H1 (cell line): ENCODE data around the gene PMFBP1. TPM values are rescaled to one million over a fixed set of nuclear protein-coding genes. Genes with fewer than 3 reads are reported as not detected.

Experiments used
- CTCF ChIA-PET: fragments of 300-600 bp; sonication (Branson Sonifier 250); formaldehyde crosslinking; loops from one replicate; lab custom pipeline; 2021; ENCODE audit not compliant: partially characterized antibody; lab: Charles Lee
- POLR2A ChIA-PET: fragments of 300-600 bp; sonication (Branson Sonifier 250); formaldehyde crosslinking; loops from one replicate; lab custom pipeline; 2021; ENCODE audit warnings: inconsistent platforms; ENCODE audit not compliant: partially characterized antibody; lab: Charles Lee
- DNase-seq, 2 experiments: peaks; one replicate each; pipeline versions ENCODE4 v3.0.0 to v3.0.0-alpha.2; 2010 to 2022; ENCODE audit warnings: low spot score in 2 of 2, low read depth in 1 of 2, mixed read lengths in 1 of 2
- FAIRE-seq: peaks from 2 replicates; lab custom pipeline; 2011; peaks lifted over from hg19 to GRCh38; lab: Jason Lieb, UNC
- H2AFZ ChIP-seq: 2 replicates; pipeline ENCODE4 v1.8.1; 2012; ENCODE audit warnings: low read length, inconsistent platforms
- H2AK5ac ChIP-seq: 2 replicates; pipeline ENCODE4 v1.6.1; 2013; ENCODE audit warnings: low read depth, low read length
- H2BK120ac ChIP-seq: replicated peaks from 2 replicates; pipeline ENCODE3; 2013; ENCODE audit warnings: low read depth, low read length, inconsistent platforms
- H2BK12ac ChIP-seq: 2 replicates; pipeline ENCODE4 v1.6.1; 2013; ENCODE audit warnings: low read depth, low read length
- H2BK15ac ChIP-seq: 2 replicates; pipeline ENCODE4 v1.6.1; 2013; ENCODE audit warnings: low read length
- H2BK20ac ChIP-seq: 2 replicates; pipeline ENCODE4 v1.6.1; 2013; ENCODE audit warnings: low read length
- H2BK5ac ChIP-seq: 2 replicates; pipeline ENCODE4 v1.6.1; 2013; ENCODE audit warnings: low read depth, low read length
- H3K14ac ChIP-seq: 2 replicates; pipeline ENCODE4 v1.6.1; 2013; ENCODE audit warnings: inconsistent platforms; ENCODE audit not compliant: insufficient read length
- H3K18ac ChIP-seq: 2 replicates; pipeline ENCODE4 v1.6.1; 2013; ENCODE audit warnings: low read length; ENCODE audit errors: extremely low read depth
- H3K23ac ChIP-seq: 2 replicates; pipeline ENCODE4 v1.6.1; 2013; ENCODE audit warnings: inconsistent platforms; ENCODE audit not compliant: insufficient read length
- H3K23me2 ChIP-seq: 2 replicates; pipeline ENCODE4 v1.6.1; 2013; ENCODE audit warnings: low read depth, low read length
- H3K27ac ChIP-seq: 2 replicates; pipeline ENCODE4 v1.6.1; 2011; ENCODE audit warnings: low read depth, low read length, inconsistent platforms
- H3K27me3 ChIP-seq, 4 experiments: replicated peaks in 1 of 4; 1 replicate in 1 of 4; 2 replicates in 3 of 4; pipeline versions ENCODE4 v1.6.1 to v1.8.1; 2011 to 2013; ENCODE audit warnings: low read length in 3 of 4, mild to moderate bottlenecking in 3 of 4, inconsistent platforms in 2 of 4, mixed read lengths in 2 of 4, moderate library complexity in 1 of 4; ENCODE audit not compliant: control insufficient read depth in 3 of 4, insufficient read depth in 3 of 4; ENCODE audit errors: extremely low read depth in 1 of 4
- H3K36me3 ChIP-seq, 4 experiments: 2 replicates each; pipeline versions ENCODE4 v1.6.1 to v1.8.1; 2011 to 2013; ENCODE audit warnings: mild to moderate bottlenecking in 4 of 4, low read length in 3 of 4, moderate library complexity in 2 of 4, control low read depth in 1 of 4, inconsistent platforms in 1 of 4; ENCODE audit not compliant: insufficient read depth in 4 of 4, control insufficient read depth in 2 of 4
- H3K4ac ChIP-seq: replicated peaks from 2 replicates; pipeline ENCODE3; 2013; ENCODE audit warnings: low read length, low read depth, mixed read lengths, inconsistent platforms; ENCODE audit not compliant: insufficient read length
- H3K4me1 ChIP-seq, 4 experiments: replicated peaks in 1 of 4; 1 replicate in 1 of 4; 2 replicates in 3 of 4; pipeline versions ENCODE4 v1.6.1 to v1.8.1; 2011 to 2013; ENCODE audit warnings: low read length in 3 of 4, inconsistent platforms in 2 of 4, mixed read lengths in 1 of 4; ENCODE audit not compliant: insufficient read depth in 4 of 4, control insufficient read depth in 3 of 4
- H3K4me2 ChIP-seq, 2 experiments: 2 replicates each; pipeline versions ENCODE4 v1.6.1 to v1.8.1; 2011 to 2013; ENCODE audit warnings: low read depth in 2 of 2, low read length in 2 of 2, control low read depth in 1 of 2, inconsistent platforms in 1 of 2, mild to moderate bottlenecking in 1 of 2; ENCODE audit not compliant: insufficient read depth in 1 of 2
- H3K4me3 ChIP-seq, 4 experiments: fragments of 200-600, 300-600 bp in 1 of 4; sonication (generic), shearing (Covaris generic), sonication (Bioruptor Twin) in 1 of 4; 2 replicates each; pipeline versions ENCODE4 v1.5.1 to v1.8.1; 2011 to 2016; ENCODE audit warnings: low read length in 4 of 4, low read depth in 3 of 4, control low read depth in 2 of 4, inconsistent platforms in 2 of 4, mild to moderate bottlenecking in 2 of 4, mixed read lengths in 1 of 4, moderate library complexity in 1 of 4; ENCODE audit not compliant: insufficient read depth in 2 of 4; ENCODE audit errors: extremely low read depth in 1 of 4
- H3K56ac ChIP-seq: replicated peaks from 2 replicates; pipeline ENCODE3; 2013; ENCODE audit warnings: low read depth, mild to moderate bottlenecking, mixed read lengths, low read length, inconsistent platforms; ENCODE audit not compliant: insufficient read length
- H3K79me1 ChIP-seq: 2 replicates; pipeline ENCODE4 v1.6.1; 2013; ENCODE audit warnings: low read depth, low read length, control low read depth
- H3K79me2 ChIP-seq, 2 experiments: 2 replicates each; pipeline versions ENCODE4 v1.6.1 to v1.8.1; 2012 to 2013; ENCODE audit warnings: low read length in 2 of 2, mild to moderate bottlenecking in 2 of 2, inconsistent platforms in 1 of 2; ENCODE audit not compliant: insufficient read depth in 2 of 2, control insufficient read depth in 1 of 2
- H3K9ac ChIP-seq, 4 experiments: replicated peaks in 1 of 4; 1 replicate in 1 of 4; 2 replicates in 3 of 4; pipeline versions ENCODE4 v1.6.1 to v1.8.1; 2011 to 2013; ENCODE audit warnings: low read depth in 3 of 4, low read length in 3 of 4, control low read depth in 2 of 4, mild to moderate bottlenecking in 2 of 4, moderate library complexity in 2 of 4, inconsistent platforms in 1 of 4; ENCODE audit errors: extremely low read depth in 1 of 4
- H3K9me3 ChIP-seq, 2 experiments: 2 replicates each; pipeline versions ENCODE4 v1.6.1 to v1.8.1; 2012 to 2013; ENCODE audit warnings: mild to moderate bottlenecking in 2 of 2, moderate library complexity in 2 of 2, control low read depth in 1 of 2, inconsistent platforms in 1 of 2, low read depth in 1 of 2, low read length in 1 of 2, mixed read lengths in 1 of 2; ENCODE audit not compliant: insufficient read depth in 2 of 2
- H4K20me1 ChIP-seq, 2 experiments: replicated peaks in 1 of 2; 2 replicates each; pipeline versions ENCODE3 to v1.8.1; 2011 to 2013; ENCODE audit warnings: inconsistent platforms in 2 of 2, low read length in 2 of 2, mild to moderate bottlenecking in 1 of 2; ENCODE audit not compliant: insufficient read depth in 2 of 2, control insufficient read depth in 1 of 2
- H4K5ac ChIP-seq: 2 replicates; pipeline ENCODE4 v1.6.1; 2013; ENCODE audit warnings: low read length, low read depth, mixed read lengths, inconsistent platforms; ENCODE audit not compliant: insufficient read length
- H4K8ac ChIP-seq: 2 replicates; pipeline ENCODE4 v1.8.0; 2013; ENCODE audit warnings: mild to moderate bottlenecking, moderate library complexity, low read length, inconsistent platforms; ENCODE audit not compliant: insufficient read depth; ENCODE audit errors: extremely low read depth
- H4K91ac ChIP-seq: replicated peaks from 2 replicates; pipeline ENCODE3; 2013; ENCODE audit warnings: low read length, mixed read lengths, inconsistent platforms; ENCODE audit not compliant: insufficient read length
- BCL11A ChIP-seq, 2 experiments: IDR thresholded peaks; one replicate each; pipeline ENCODE4 v1.6.1; 2011; ENCODE audit warnings: low read depth in 2 of 2, low read length in 2 of 2, mild to moderate bottlenecking in 2 of 2
- CBX8 ChIP-seq: fragments of 300-800, 300-1000 bp; sonication (generic); IDR thresholded peaks from 2 replicates; pipeline ENCODE4 v1.7.1; 2016; ENCODE audit warnings: low read depth, low read length, borderline replicate concordance
- FOSL1 ChIP-seq: IDR thresholded peaks from 2 replicates; pipeline ENCODE4 v1.6.1; 2011; ENCODE audit warnings: mild to moderate bottlenecking, low read depth, low read length, moderate library complexity; ENCODE audit not compliant: insufficient read depth
- HDAC2 ChIP-seq, 2 experiments: fragments of 300-600 bp in 1 of 2; sonication (generic) in 1 of 2; IDR thresholded peaks; 2 replicates each; pipeline ENCODE4 v1.6.1; 2011 to 2012; ENCODE audit warnings: low read depth in 2 of 2, low read length in 2 of 2, mild to moderate bottlenecking in 2 of 2, moderate library complexity in 2 of 2, borderline replicate concordance in 1 of 2, inconsistent platforms in 1 of 2
- JUND ChIP-seq: IDR thresholded peaks from 2 replicates; pipeline ENCODE4 v1.6.1; 2011; ENCODE audit warnings: mild to moderate bottlenecking, improper control_type of control experiment, low read length
- KDM4A ChIP-seq: IDR thresholded peaks from one replicate; pipeline ENCODE4 v1.7.1; 2012; ENCODE audit warnings: low read depth, mild to moderate bottlenecking, moderate library complexity, low read length, inconsistent platforms; ENCODE audit not compliant: severe bottlenecking
- KDM5A ChIP-seq: fragments of 200-600 bp; IDR thresholded peaks from 2 replicates; pipeline ENCODE4 v1.7.1; 2012; ENCODE audit warnings: mild to moderate bottlenecking, low read length, inconsistent platforms, mixed read lengths
- NANOG ChIP-seq: IDR thresholded peaks from 2 replicates; pipeline ENCODE4 v1.6.1; 2011; ENCODE audit warnings: low read length, low read depth, mild to moderate bottlenecking, inconsistent platforms; ENCODE audit not compliant: insufficient read depth, poor library complexity, severe bottlenecking
- RNF2 ChIP-seq: fragments of 200-900, 300-1000 bp; sonication (generic); IDR thresholded peaks from 2 replicates; pipeline ENCODE4 v1.7.1; 2016; ENCODE audit warnings: borderline replicate concordance, low read depth, mild to moderate bottlenecking, antibody characterized with exemption, low read length; ENCODE audit not compliant: poor library complexity, severe bottlenecking; ENCODE audit errors: missing control alignments
- RXRA ChIP-seq: IDR thresholded peaks from 2 replicates; pipeline ENCODE4 v1.6.1; 2011; ENCODE audit warnings: low read depth, mild to moderate bottlenecking, low read length, moderate library complexity; ENCODE audit not compliant: insufficient read depth
- SRF ChIP-seq: IDR thresholded peaks from 2 replicates; pipeline ENCODE4 v1.6.1; 2011; ENCODE audit warnings: mild to moderate bottlenecking, low read depth, low read length, moderate library complexity
- WGBS, 2 experiments: shearing (Covaris generic) in 1 of 2; methylation state at CpG; one replicate each; pipeline versions ENCODE4 v1.1.6 to v1.1.7; 2013 to 2015; ENCODE audit warnings: low lambda C conversion rate in 2 of 2, mixed read lengths in 2 of 2, inconsistent platforms in 1 of 2, low coverage in 1 of 2, missing lambda C conversion rate in 1 of 2; ENCODE audit not compliant: insufficient replicate concordance in 2 of 2, insufficient coverage in 1 of 2, insufficient read length in 1 of 2; ENCODE audit errors: extremely low coverage in 1 of 2, missing lambda C conversion rate in 1 of 2; 5-methylcytosine and 5-hydroxymethylcytosine counted together
- polyA plus RNA-seq, 7 experiments: library from polyadenylated mRNA; depleted of rRNA in 3 of 7; stranded (reverse) in 5 of 7; unstranded in 2 of 7; fragments of >200 nt in 5 of 7; fragments of 200-250 nt in 2 of 7; gene quantifications; 1 replicate in 5 of 7; 2 replicates in 1 of 7; 4 replicates in 1 of 7; pipeline versions ENCODE4 v1.2.1 to v1.2.3, GENCODE V29; 2011 to 2013; ENCODE audit warnings: missing spikeins in 2 of 7, mixed read lengths in 2 of 7
- total RNA-seq: library from RNA; stranded (reverse); fragmentation: NEBNext Ultra II Directional; extraction: Animal tissue kit (Norgen Biotek cat#: 25700); gene quantifications from 2 replicates; pipeline ENCODE4 v1.2.1, GENCODE V29; 2021
- TF ChIP-seq, protein P1 (sequence below): IDR thresholded peaks from 2 replicates; pipeline ENCODE4 v1.6.1; 2011; ENCODE audit warnings: low read length, improper control_type of control experiment

The PMFBP1 gene
- total and polyA plus RNA-seq, 2 of the 8 experiments (the other 6 are each of a cell fraction or from before 2014, with no cell fraction given) = 0.32 to 1.6 TPM

- Histone ChIP-seq H3K14ac (no peak overlapping the region), H4K20me1 (no peaks in the 10 kb centered on the region), H3K79me1 (no peaks in the 10 kb centered on the region), H3K23ac (no peak overlapping the region), H2AK5ac (no peak overlapping the region), H3K36me3 (peaks cover 21 to 45% (median 39%) of the 10 kb centered on the region in 4 experiments), H3K4me1 (no peaks in the 10 kb centered on the region), H2BK15ac (no peak overlapping the region), H4K8ac (no peak overlapping the region), H3K23me2 (no peaks in the 10 kb centered on the region), H3K9ac (no peak overlapping the region), H4K5ac (no peak overlapping the region), H2BK12ac (no peak overlapping the region), H3K79me2 (no peaks in the 10 kb centered on the region), H3K27ac (no peak overlapping the region), H2BK5ac (no peak overlapping the region), H3K9me3 (no peaks in the 10 kb centered on the region), H3K56ac (no peak overlapping the region), H2AFZ (no peak overlapping the region), H4K91ac (no peak overlapping the region), H2BK20ac (no peak overlapping the region), H3K4ac (no peak overlapping the region), H3K4me3 (no peak overlapping the region), H2BK120ac (no peak overlapping the region), H3K18ac (no peak overlapping the region), H3K4me2 (no peak overlapping the region), H3K27me3 (no peaks in the 10 kb centered on the region)
- FAIRE-seq = no peak
- POLR2A ChIA-PET = interaction anchor here (2.7 kb wide), 1 partner anchor 14 kb away, joined by 8 read pairs; no protein-coding TSS in a partner anchor
- DNase-seq = no peak
- 88% methylated on average over 11 of the region's 15 CpGs; no CpG with 5 or more reads in 1 of the 2 experiments for WGBS, 2 experiments
- CTCF ChIA-PET = interaction anchor here (0.6 to 2.0 kb wide), 3 partner anchors 8 to 706 kb away, joined by 3 to 8 read pairs (median 6); no protein-coding TSS in a partner anchor
- no peak for TF ChIP-seq KDM5A
- TF ChIP-seq, protein P1, sequence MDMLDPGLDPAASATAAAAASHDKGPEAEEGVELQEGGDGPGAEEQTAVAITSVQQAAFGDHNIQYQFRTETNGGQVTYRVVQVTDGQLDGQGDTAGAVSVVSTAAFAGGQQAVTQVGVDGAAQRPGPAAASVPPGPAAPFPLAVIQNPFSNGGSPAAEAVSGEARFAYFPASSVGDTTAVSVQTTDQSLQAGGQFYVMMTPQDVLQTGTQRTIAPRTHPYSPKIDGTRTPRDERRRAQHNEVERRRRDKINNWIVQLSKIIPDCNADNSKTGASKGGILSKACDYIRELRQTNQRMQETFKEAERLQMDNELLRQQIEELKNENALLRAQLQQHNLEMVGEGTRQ = no peak
- no peak for TF ChIP-seq NANOG
- no peak for TF ChIP-seq KDM4A
- TF ChIP-seq HDAC2 (IDR thresholded peaks at IDR 0.05; ENCODE audit: borderline replicate concordance in 1 of 2, low read depth in 2 of 2, low read length in 2 of 2) = no peak
- TF ChIP-seq JUND = no peak
- TF ChIP-seq BCL11A (IDR thresholded peaks at IDR 0.05; ENCODE audit: low read depth in 2 of 2, low read length in 2 of 2) = no peak
- TF ChIP-seq RNF2 = no peak
- no peak for TF ChIP-seq CBX8
- TF ChIP-seq FOSL1 = no peak
- TF ChIP-seq RXRA = no peak
- TF ChIP-seq SRF = no peak
These were observed 59.5 kb downstream of the PMFBP1 start for GRCh38 chr16:72112452-72112792.
